Duodenal mucosa (tissue), 2 donors: ENCODE data around the gene AKNAD1.

Experiments used
- H3K27ac ChIP-seq: one replicate; pipeline ENCODE4 v1.7.0; 2013; ENCODE audit warnings: low read depth, low read length
- H3K27me3 ChIP-seq, 2 donors: one replicate each; pipeline ENCODE4 v1.7.0; 2013; ENCODE audit warnings: low read length in 2 of 2, control low read depth in 1 of 2; ENCODE audit not compliant: insufficient read depth in 2 of 2, control insufficient read depth in 1 of 2
- H3K36me3 ChIP-seq, 2 donors: one replicate each; pipeline ENCODE4 v1.7.0; 2013; ENCODE audit warnings: low read length in 2 of 2, control low read depth in 1 of 2; ENCODE audit not compliant: insufficient read depth in 2 of 2, control insufficient read depth in 1 of 2
- H3K4me1 ChIP-seq, 2 donors: one replicate each; pipeline ENCODE4 v1.7.0; 2013; ENCODE audit warnings: low read length in 2 of 2, control low read depth in 1 of 2; ENCODE audit not compliant: insufficient read depth in 2 of 2, control insufficient read depth in 1 of 2
- H3K4me3 ChIP-seq, 2 donors: one replicate each; pipeline ENCODE4 v1.7.0; 2013; ENCODE audit warnings: low read length in 2 of 2, low read depth in 1 of 2
- H3K9ac ChIP-seq, 2 donors: one replicate each; pipeline ENCODE4 v1.7.0; 2013; ENCODE audit warnings: low read length in 2 of 2, low read depth in 1 of 2
- H3K9me3 ChIP-seq, 2 donors: one replicate each; pipeline ENCODE4 v1.7.0; 2013; ENCODE audit warnings: low read length in 2 of 2, control low read depth in 1 of 2; ENCODE audit not compliant: control insufficient read depth in 1 of 2

Gene AKNAD1

DNA sequence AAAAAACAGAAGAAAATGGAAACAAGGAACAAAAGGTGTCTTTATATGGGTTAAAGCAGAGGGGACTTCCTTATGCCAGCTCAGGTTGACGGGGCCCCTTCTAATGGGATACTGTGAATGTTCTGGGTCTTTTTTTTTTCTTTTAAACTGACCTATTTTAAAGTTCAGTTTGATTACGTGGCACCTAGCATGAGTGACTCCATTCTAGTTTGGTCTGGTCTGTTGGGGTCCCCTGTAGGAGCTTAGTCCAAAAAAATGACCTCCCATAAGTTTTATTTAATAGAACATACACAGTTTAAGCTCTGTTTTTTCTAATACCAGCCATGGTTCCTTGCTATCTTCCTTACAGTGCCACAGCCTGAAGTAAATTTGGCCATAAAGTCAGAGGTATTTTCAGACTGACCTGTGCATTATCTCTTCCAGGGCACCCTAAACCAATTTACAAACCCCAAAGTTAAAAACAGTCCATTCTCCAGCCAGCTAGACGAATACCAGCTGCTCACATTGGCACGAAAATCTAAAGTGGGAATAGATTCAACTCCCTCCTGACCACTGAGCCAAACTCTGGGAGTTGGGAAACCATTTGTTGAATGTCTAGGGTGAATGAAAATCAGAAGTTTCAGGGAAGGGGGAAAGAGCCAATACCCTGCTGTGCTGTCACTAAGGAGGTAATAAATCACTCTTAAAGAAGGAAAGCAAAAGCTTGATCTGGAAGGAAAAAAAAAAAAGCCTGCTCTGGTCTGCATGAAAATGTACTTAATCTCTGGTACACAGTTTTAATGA, 42.4 kb downstream of the AKNAD1 start:
- H3K4me1 ChIP-seq, result peaks cover 8 to 9% of the 10 kb centered on the region in 2 donors
- H3K4me3 ChIP-seq, result no peak overlapping the region
- H3K27me3 ChIP-seq, result no peaks in the 10 kb centered on the region
- H3K9ac ChIP-seq, result no peak overlapping the region
- peaks cover 0 to 8% of the 10 kb centered on the region in 2 donors for H3K36me3 ChIP-seq
- no peaks in the 10 kb centered on the region for H3K9me3 ChIP-seq
- no peak overlapping the region for H3K27ac ChIP-seq

- peaks cover 8 to 9% of the 10 kb centered on the region in 2 donors for H3K4me1 ChIP-seq
- H3K27ac ChIP-seq, result no peak overlapping the region
These were observed 43.6 kb downstream of the AKNAD1 start for GRCh38 chr1:108813326-108813725.

DNA sequence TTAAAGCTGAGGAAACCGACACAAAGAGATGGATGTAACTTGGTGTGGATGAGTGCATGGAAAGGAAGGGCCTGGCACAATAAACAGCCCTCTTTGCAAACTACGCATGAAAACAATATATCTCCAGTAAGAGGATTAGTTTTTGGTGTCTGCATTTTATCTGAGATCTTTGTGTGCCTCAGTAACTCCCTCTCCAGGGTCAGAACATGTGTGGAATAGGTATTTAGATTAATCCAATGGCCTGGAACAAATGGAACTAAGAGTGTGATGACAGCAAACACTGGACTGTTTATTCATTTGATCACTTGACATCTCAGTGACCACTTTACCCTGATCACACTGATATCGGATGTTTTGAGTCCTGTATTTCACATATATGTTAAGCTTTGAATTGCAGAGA, 45.3 kb downstream of the AKNAD1 start:
- Histone ChIP-seq H3K4me1 (peaks cover 2% of the 10 kb centered on the region in 2 donors), H3K27me3 (no peaks in the 10 kb centered on the region), H3K9me3 (no peaks in the 10 kb centered on the region), H3K27ac (no peak overlapping the region), H3K9ac (no peak overlapping the region), H3K36me3 (peaks cover 5 to 15% of the 10 kb centered on the region in 2 donors), H3K4me3 (no peak overlapping the region)

More at GRCh38 chr1:108813326-108813725, 43.6 kb downstream of the AKNAD1 start:
- H3K9ac ChIP-seq, result no peak overlapping the region
- no peaks in the 10 kb centered on the region for H3K9me3 ChIP-seq
- no peaks in the 10 kb centered on the region for H3K27me3 ChIP-seq
- H3K36me3 ChIP-seq, result peaks cover 2 to 13% of the 10 kb centered on the region in 2 donors
- no peak overlapping the region for H3K4me3 ChIP-seq

DNA sequence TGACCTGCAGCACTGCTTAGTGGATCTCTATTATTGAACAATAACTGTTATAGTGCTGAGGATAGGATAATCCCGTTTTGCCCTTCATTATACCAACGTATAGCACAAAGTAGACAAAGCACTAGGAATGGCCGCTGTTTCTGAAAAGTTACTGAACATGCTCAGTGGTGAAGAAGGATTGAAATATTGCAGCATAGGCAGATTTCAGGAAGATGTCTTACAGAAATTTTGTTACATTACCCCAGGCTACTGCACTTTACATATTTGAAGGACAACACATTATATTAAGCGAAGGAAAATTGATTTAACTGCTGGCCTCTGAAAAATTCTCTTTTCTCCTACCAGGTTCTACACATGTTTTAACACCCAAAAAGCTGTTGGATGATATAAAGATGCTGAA, 48.5 kb downstream of the AKNAD1 start:
- Histone ChIP-seq H3K9me3 (no peaks in the 10 kb centered on the region), H3K27me3 (no peaks in the 10 kb centered on the region), H3K36me3 (peaks cover 9 to 35% of the 10 kb centered on the region in 2 donors), H3K27ac (no peak overlapping the region), H3K9ac (no peak overlapping the region), H3K4me1 (no peaks in the 10 kb centered on the region), H3K4me3 (no peak overlapping the region)

GRCh38 chr1:108803548-108803947, 53.3 kb downstream of the AKNAD1 start:
- Histone ChIP-seq H3K9me3 (no peaks in the 10 kb centered on the region), H3K36me3 (peaks cover 18 to 51% of the 10 kb centered on the region in 2 donors)

GRCh38 chr1:108801101-108801500, 55.8 kb downstream of the AKNAD1 start:
- no peaks in the 10 kb centered on the region for H3K27me3 ChIP-seq
- H3K27ac ChIP-seq, result no peak overlapping the region
- H3K4me3 ChIP-seq, result no peak overlapping the region
- no peaks in the 10 kb centered on the region for H3K9me3 ChIP-seq
- peaks cover 12 to 62% of the 10 kb centered on the region in 2 donors for H3K36me3 ChIP-seq
- no peak overlapping the region for H3K9ac ChIP-seq
- H3K4me1 ChIP-seq, result no peaks in the 10 kb centered on the region

More at GRCh38 chr1:108803548-108803947, 53.3 kb downstream of the AKNAD1 start:
- Histone ChIP-seq H3K4me1 (no peaks in the 10 kb centered on the region), H3K9ac (no peak overlapping the region), H3K27me3 (no peaks in the 10 kb centered on the region), H3K27ac (no peak overlapping the region), H3K4me3 (no peak overlapping the region)

GRCh38 chr1:108799001-108799400, 57.9 kb downstream of the AKNAD1 start:
- H3K4me3 ChIP-seq, result no peak overlapping the region
- H3K27ac ChIP-seq, result no peak overlapping the region
- no peak overlapping the region for H3K9ac ChIP-seq
- H3K36me3 ChIP-seq, result peaks cover 8 to 65% of the 10 kb centered on the region in 2 donors
- no peaks in the 10 kb centered on the region for H3K4me1 ChIP-seq
- no peaks in the 10 kb centered on the region for H3K27me3 ChIP-seq
- H3K9me3 ChIP-seq, result no peaks in the 10 kb centered on the region

DNA sequence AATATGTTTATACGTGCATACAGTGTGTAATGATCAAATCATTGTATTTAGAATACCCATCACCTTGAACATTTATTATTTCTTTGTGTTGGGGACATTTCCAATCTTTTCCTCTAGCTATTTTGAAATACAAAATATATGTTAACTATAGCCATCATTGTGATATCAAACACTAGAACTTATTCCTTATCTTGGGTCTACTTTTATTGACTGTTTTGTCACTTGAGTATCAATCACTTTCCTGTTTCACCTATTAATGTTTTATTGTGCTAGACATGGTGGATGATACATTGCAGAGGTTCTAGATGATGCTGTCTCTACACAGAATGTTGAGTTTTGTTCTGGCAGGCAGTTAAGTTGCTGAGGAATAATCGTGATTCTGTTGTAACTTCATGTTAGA, 64.5 kb downstream of the AKNAD1 start:
- Histone ChIP-seq H3K27me3 (no peaks in the 10 kb centered on the region), H3K4me3 (no peak overlapping the region), H3K4me1 (no peaks in the 10 kb centered on the region), H3K27ac (no peak overlapping the region), H3K36me3 (peaks cover 14 to 38% of the 10 kb centered on the region in 2 donors), H3K9ac (no peak overlapping the region), H3K9me3 (peaks cover 6% of the 10 kb centered on the region in 2 donors)

DNA sequence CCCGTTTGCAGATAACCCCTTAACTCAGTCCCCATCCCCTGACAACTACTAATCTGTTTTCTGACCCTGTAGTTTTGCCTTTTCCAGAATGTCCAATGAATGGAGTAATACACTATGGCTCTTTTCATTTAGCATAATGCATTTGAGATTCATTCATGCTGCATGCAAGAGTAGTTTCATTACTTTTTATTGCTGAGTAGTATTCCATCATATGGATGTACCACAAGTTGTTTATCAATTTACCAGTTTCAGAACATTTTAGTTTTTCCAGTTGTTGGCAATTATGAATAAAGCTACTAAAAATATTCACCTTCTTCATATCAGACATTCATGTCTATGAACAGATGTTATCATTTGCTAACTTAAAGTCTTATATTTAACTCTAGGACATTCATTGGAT, 65.1 kb downstream of the AKNAD1 start:
- H3K9me3 ChIP-seq, result peaks cover 6% of the 10 kb centered on the region in 2 donors
- H3K4me3 ChIP-seq, result no peak overlapping the region
- H3K27me3 ChIP-seq, result no peaks in the 10 kb centered on the region
- H3K9ac ChIP-seq, result no peak overlapping the region
- no peak overlapping the region for H3K27ac ChIP-seq
- no peaks in the 10 kb centered on the region for H3K4me1 ChIP-seq
- peaks cover 14 to 32% of the 10 kb centered on the region in 2 donors for H3K36me3 ChIP-seq

GRCh38 chr1:108785880-108786279, 71.0 kb downstream of the AKNAD1 start:
- H3K36me3 ChIP-seq, result peaks cover 28 to 47% of the 10 kb centered on the region in 2 donors
- no peak overlapping the region for H3K9ac ChIP-seq
- H3K27ac ChIP-seq, result no peak overlapping the region
- no peaks in the 10 kb centered on the region for H3K27me3 ChIP-seq
- H3K4me3 ChIP-seq, result no peak overlapping the region
- no peaks in the 10 kb centered on the region for H3K4me1 ChIP-seq
- peaks cover 15 to 16% of the 10 kb centered on the region in 2 donors for H3K9me3 ChIP-seq
